GM23248 (cell line): ENCODE data around the gene KCNG2.

Experiments used
- EZH2 ChIP-seq: fragments of 200-600 bp; sonication (generic); IDR thresholded peaks from 2 replicates; pipeline ENCODE4 v1.6.1; 2018; ENCODE audit warnings: antibody characterized with exemption, mild to moderate bottlenecking; ENCODE audit not compliant: insufficient read depth, poor library complexity, severe bottlenecking
- EZH2phosphoT487 ChIP-seq: fragments of 200-600 bp; sonication (generic); IDR thresholded peaks from 2 replicates; pipeline ENCODE4 v1.6.1; 2018; ENCODE audit warnings: antibody characterized with exemption, moderate library complexity, mild to moderate bottlenecking, low read depth; ENCODE audit not compliant: insufficient read depth

GRCh38 chr18:79796531-79797405 lies 970 bp upstream of the KCNG2 start:
- TF ChIP-seq EZH2 = peak; percentile 26
- no peak for TF ChIP-seq EZH2phosphoT487
